Endothelial cell of umbilical vein (primary cell): ENCODE results near the gene SHC1. TPM values are rescaled to one million over a fixed set of nuclear protein-coding genes. Genes with fewer than 3 reads are reported as not detected.

Experiments used
- BruUV-seq: library from RNA; stranded (reverse); fragments of 400-500 nt; replicated peaks from 2 replicates; lab custom pipeline; 2021; lab: Mats Ljungman, UMichigan
- CTCF ChIA-PET: fragments of 300-600, 350-600 bp; sonication (Branson Sonifier 250); formaldehyde crosslinking; loops from one replicate; lab custom pipeline; 2021; ENCODE audit warnings: antibody characterized with exemption, inconsistent platforms; lab: Charles Lee
- POLR2A ChIA-PET: fragments of 300-600, 350-600 bp; sonication (Branson Sonifier 250); formaldehyde crosslinking; loops from one replicate; lab custom pipeline; 2021; ENCODE audit warnings: antibody characterized with exemption, inconsistent platforms; lab: Charles Lee
- DNase-seq: peaks from one replicate; pipeline ENCODE4 v3.0.0-alpha.2; 2011; ENCODE audit warnings: low read depth, low spot score
- FAIRE-seq: peaks from 2 replicates; lab custom pipeline; 2011; peaks lifted over from hg19 to GRCh38; lab: Jason Lieb, UNC
- H2AFZ ChIP-seq: 2 replicates; pipeline ENCODE4 v1.6.0; 2012; ENCODE audit warnings: low read depth, low read length, control low read depth, inconsistent platforms
- H3K27ac ChIP-seq: 2 replicates; pipeline ENCODE4 v1.5.1; 2011; ENCODE audit warnings: low read depth, mild to moderate bottlenecking, control low read depth, low read length, moderate library complexity; ENCODE audit not compliant: insufficient read depth
- H3K27me3 ChIP-seq, 2 experiments: 2 replicates each; pipeline versions ENCODE4 v1.6.0 to v1.6.1; 2011; ENCODE audit warnings: low read length in 2 of 2, mixed read lengths in 1 of 2; ENCODE audit not compliant: control insufficient read depth in 2 of 2, insufficient read depth in 2 of 2
- H3K36me3 ChIP-seq, 2 experiments: 2 replicates in 1 of 2; 3 replicates in 1 of 2; pipeline ENCODE4 v1.5.1; 2011; ENCODE audit warnings: low read length in 2 of 2, mild to moderate bottlenecking in 1 of 2, moderate library complexity in 1 of 2; ENCODE audit not compliant: control insufficient read depth in 2 of 2, insufficient read depth in 2 of 2; ENCODE audit errors: extremely low read depth in 1 of 2
- H3K4me1 ChIP-seq: 3 replicates; pipeline ENCODE4 v1.5.1; 2011; ENCODE audit warnings: mild to moderate bottlenecking, low read length; ENCODE audit not compliant: control insufficient read depth, insufficient read depth; ENCODE audit errors: extremely low read depth
- H3K4me2 ChIP-seq: 2 replicates; pipeline ENCODE4 v1.6.1; 2011; ENCODE audit warnings: low read length, control low read depth, mixed read lengths; ENCODE audit not compliant: insufficient read depth
- H3K4me3 ChIP-seq, 3 experiments: fragments of 200-600 bp in 1 of 3; sonication (generic), shearing (Covaris generic) in 1 of 3; replicated peaks in 1 of 3; 2 replicates each; pipeline ENCODE4 v1.5.1; 2011 to 2016; ENCODE audit warnings: control low read depth in 3 of 3, low read length in 3 of 3, mild to moderate bottlenecking in 2 of 3, inconsistent platforms in 1 of 3, low read depth in 1 of 3, moderate library complexity in 1 of 3; ENCODE audit not compliant: insufficient read depth in 1 of 3
- H3K79me2 ChIP-seq: 2 replicates; pipeline ENCODE4 v1.6.0; 2012; ENCODE audit warnings: low read length, inconsistent platforms; ENCODE audit not compliant: control insufficient read depth, insufficient read depth
- H3K9ac ChIP-seq: replicated peaks from 2 replicates; pipeline ENCODE3; 2011; ENCODE audit warnings: low read length, control low read depth; ENCODE audit not compliant: insufficient read depth; ENCODE audit errors: extremely low read depth
- H3K9me1 ChIP-seq: replicated peaks from 3 replicates; pipeline ENCODE4 v1.6.0; 2011; ENCODE audit warnings: mild to moderate bottlenecking, low read length; ENCODE audit not compliant: control insufficient read depth, insufficient read depth; ENCODE audit errors: extremely low read depth
- H3K9me3 ChIP-seq: replicated peaks from 2 replicates; pipeline ENCODE4 v1.5.1; 2012; ENCODE audit warnings: low read length, inconsistent platforms; ENCODE audit not compliant: control insufficient read depth, insufficient read depth
- H4K20me1 ChIP-seq: replicated peaks from 2 replicates; pipeline ENCODE3; 2011; ENCODE audit warnings: mild to moderate bottlenecking, low read length; ENCODE audit not compliant: control insufficient read depth, insufficient read depth; ENCODE audit errors: extremely low read depth
- CTCF ChIP-seq, 2 donors: IDR thresholded peaks; 1 replicate in 1 of 2; 2 replicates in 1 of 2; pipeline ENCODE4 v1.5.1; 2011; ENCODE audit warnings: low read length in 2 of 2, mild to moderate bottlenecking in 2 of 2, moderate library complexity in 2 of 2, control low read depth in 1 of 2, inconsistent platforms in 1 of 2, low read depth in 1 of 2; ENCODE audit not compliant: insufficient read depth in 1 of 2; ENCODE audit errors: extremely low read depth in 1 of 2
- EZH2 ChIP-seq: IDR thresholded peaks from 2 replicates; pipeline ENCODE4 v1.6.1; 2012; ENCODE audit warnings: borderline replicate concordance, low read depth, mild to moderate bottlenecking, moderate library complexity, low read length, inconsistent platforms; ENCODE audit not compliant: severe bottlenecking
- FOS ChIP-seq: IDR thresholded peaks from 2 replicates; pipeline ENCODE4 v1.6.1; 2011; ENCODE audit warnings: mild to moderate bottlenecking, low read length, moderate library complexity, borderline replicate concordance; ENCODE audit not compliant: insufficient read depth
- MAX ChIP-seq: IDR thresholded peaks from 2 replicates; pipeline ENCODE4 v1.6.1; 2011; ENCODE audit not compliant: insufficient read depth, insufficient read length
- MYC ChIP-seq: IDR thresholded peaks from one replicate; pipeline ENCODE4 v1.6.1; 2011; ENCODE audit warnings: mild to moderate bottlenecking, low read depth, low read length
- POLR2AphosphoS5 ChIP-seq: IDR thresholded peaks from 2 replicates; pipeline ENCODE4 v1.6.1; 2012; ENCODE audit warnings: low read depth, mild to moderate bottlenecking, control low read depth, low read length, moderate library complexity; ENCODE audit not compliant: insufficient read depth
- dilution Hi-C: fragments of 300-500 bp; cut with MboI; formaldehyde crosslinking; loops from one replicate; pipeline ENCODE4 v1.15.0; 2019; ENCODE audit warnings: low sequenced_read_pairs; ENCODE audit not compliant: extremely low pct_ligation_motif_present
- intact Hi-C: fragments of 100-400 bp; cut with micrococcal nuclease; formaldehyde crosslinking; loops from one replicate; pipeline ENCODE4 v1.10.0; 2022
- polyA plus RNA-seq, 4 experiments: library from polyadenylated mRNA; depleted of rRNA in 3 of 4; stranded (reverse) in 3 of 4; unstranded in 1 of 4; fragments of >200 nt; gene quantifications; 2 replicates each; pipeline versions ENCODE4 v1.2.1 to v1.2.3, GENCODE V29; 2011 to 2012; ENCODE audit warnings: missing spikeins in 1 of 4
- total RNA-seq: library from RNA; stranded (reverse); gene quantifications from 2 replicates; pipeline ENCODE4 v1.2.3, GENCODE V29; 2021

The SHC1 gene
- total and polyA plus RNA-seq, 2 donors (not counting 3 experiments of a cell fraction or from before 2014, with no cell fraction given) = 316 to 324 TPM

- Histone ChIP-seq H3K4me3 (no peak overlapping the region), H3K4me2 (no peak overlapping the region), H3K4me1 (no peaks in the 10 kb centered on the region), H4K20me1 (no peaks in the 10 kb centered on the region), H3K79me2 (no peaks in the 10 kb centered on the region), H3K9me1 (no peaks in the 10 kb centered on the region), H3K9me3 (no peaks in the 10 kb centered on the region), H3K36me3 (peaks cover 0 to 15% of the 10 kb centered on the region in 2 experiments), H3K27me3 (no peaks in the 10 kb centered on the region), H3K27ac (no peak overlapping the region), H3K9ac (no peak overlapping the region), H2AFZ (no peak overlapping the region)
- ChIA-PET CTCF (no interaction called here), POLR2A (no interaction called here)
- BruUV-seq = no TSS peak
- intact Hi-C loops (no loop called here), dilution Hi-C loops (no loop called here)
- no peak for DNase-seq
- FAIRE-seq = no peak
- TF ChIP-seq MAX = no peak
- TF ChIP-seq EZH2 = no peak
- no peak for TF ChIP-seq MYC
- no peak for TF ChIP-seq POLR2AphosphoS5
- no peak for TF ChIP-seq CTCF (IDR thresholded peaks at IDR 0.05; ENCODE audit: extremely low read depth in 1 of 2, insufficient read depth in 1 of 2, low read depth in 1 of 2, low read length in 2 of 2)
- TF ChIP-seq FOS = no peak
These were observed 46.9 kb downstream of the SHC1 start for GRCh38 chr1:154923695-154924094.
